Measurements from ENCODE around the gene STIM2. TPM values are rescaled to one million over a fixed set of nuclear protein-coding genes. Genes with fewer than 3 reads are reported as not detected.
A peak's percentile ranks its signal among the peaks of the same experiment; 100 is the strongest.

Gene STIM2
- total and polyA plus RNA-seq, 10 of the 15 experiments (the other 5 are each of a cell fraction or from before 2014, with no cell fraction given), result 4.7 to 41.5 (median 16.9) TPM

DNA sequence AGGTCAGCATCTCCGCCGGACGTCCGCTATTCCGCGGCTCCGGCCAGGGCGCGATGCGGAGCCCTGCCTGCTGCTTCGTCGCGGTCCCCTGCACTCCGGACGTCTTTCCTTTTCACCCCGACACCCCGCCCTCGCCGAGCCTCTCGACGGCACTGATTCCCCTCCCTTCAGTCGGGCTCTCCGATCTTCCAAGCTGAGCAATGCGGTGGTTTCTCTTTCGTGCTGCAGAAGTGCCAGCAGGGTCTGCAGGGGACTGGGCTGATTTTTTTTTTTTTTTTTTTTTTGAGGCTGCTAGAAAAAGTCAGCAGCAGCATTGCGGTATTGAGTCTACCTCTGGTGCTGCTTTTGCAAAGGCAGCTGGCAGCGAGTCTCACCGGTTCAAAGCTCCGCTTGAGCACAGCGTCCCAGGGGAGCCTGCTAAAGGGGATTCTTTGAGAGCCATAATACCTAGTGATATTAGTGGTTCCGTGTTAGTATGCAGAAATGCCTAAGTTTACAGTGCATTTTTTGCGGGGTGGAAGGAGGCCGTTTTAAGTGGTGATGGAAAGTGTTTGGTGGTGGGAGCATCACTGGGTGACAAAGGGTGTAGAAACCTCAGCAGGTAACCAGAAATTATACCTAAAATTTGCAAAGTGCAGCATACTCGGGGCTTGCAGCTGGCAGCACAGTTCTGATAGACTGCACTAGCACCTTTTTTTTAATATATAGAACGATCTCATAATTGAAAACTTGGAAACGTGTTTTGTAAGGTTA, 969 bp downstream of the STIM2 start (continued):
- TF ChIP-seq, protein P1, sequence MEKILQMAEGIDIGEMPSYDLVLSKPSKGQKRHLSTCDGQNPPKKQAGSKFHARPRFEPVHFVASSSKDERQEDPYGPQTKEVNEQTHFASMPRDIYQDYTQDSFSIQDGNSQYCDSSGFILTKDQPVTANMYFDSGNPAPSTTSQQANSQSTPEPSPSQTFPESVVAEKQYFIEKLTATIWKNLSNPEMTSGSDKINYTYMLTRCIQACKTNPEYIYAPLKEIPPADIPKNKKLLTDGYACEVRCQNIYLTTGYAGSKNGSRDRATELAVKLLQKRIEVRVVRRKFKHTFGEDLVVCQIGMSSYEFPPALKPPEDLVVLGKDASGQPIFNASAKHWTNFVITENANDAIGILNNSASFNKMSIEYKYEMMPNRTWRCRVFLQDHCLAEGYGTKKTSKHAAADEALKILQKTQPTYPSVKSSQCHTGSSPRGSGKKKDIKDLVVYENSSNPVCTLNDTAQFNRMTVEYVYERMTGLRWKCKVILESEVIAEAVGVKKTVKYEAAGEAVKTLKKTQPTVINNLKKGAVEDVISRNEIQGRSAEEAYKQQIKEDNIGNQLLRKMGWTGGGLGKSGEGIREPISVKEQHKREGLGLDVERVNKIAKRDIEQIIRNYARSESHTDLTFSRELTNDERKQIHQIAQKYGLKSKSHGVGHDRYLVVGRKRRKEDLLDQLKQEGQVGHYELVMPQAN (conservative IDR thresholded peaks at IDR 0.05), result no peak
- no peak for TF ChIP-seq TCF3 (IDR thresholded peaks at IDR 0.05; ENCODE audit: borderline replicate concordance, insufficient read depth, low read depth, low read length)
- TF ChIP-seq STAT3 (IDR thresholded peaks at IDR 0.05; ENCODE audit: low read depth, low read length), result no peak
- TF ChIP-seq NR2C1 (IDR thresholded peaks at IDR 0.05), result no peak
- TF ChIP-seq, protein P2, sequence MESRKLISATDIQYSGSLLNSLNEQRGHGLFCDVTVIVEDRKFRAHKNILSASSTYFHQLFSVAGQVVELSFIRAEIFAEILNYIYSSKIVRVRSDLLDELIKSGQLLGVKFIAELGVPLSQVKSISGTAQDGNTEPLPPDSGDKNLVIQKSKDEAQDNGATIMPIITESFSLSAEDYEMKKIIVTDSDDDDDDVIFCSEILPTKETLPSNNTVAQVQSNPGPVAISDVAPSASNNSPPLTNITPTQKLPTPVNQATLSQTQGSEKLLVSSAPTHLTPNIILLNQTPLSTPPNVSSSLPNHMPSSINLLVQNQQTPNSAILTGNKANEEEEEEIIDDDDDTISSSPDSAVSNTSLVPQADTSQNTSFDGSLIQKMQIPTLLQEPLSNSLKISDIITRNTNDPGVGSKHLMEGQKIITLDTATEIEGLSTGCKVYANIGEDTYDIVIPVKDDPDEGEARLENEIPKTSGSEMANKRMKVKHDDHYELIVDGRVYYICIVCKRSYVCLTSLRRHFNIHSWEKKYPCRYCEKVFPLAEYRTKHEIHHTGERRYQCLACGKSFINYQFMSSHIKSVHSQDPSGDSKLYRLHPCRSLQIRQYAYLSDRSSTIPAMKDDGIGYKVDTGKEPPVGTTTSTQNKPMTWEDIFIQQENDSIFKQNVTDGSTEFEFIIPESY (IDR thresholded peaks at IDR 0.05), result no peak
- TF ChIP-seq, protein P3, sequence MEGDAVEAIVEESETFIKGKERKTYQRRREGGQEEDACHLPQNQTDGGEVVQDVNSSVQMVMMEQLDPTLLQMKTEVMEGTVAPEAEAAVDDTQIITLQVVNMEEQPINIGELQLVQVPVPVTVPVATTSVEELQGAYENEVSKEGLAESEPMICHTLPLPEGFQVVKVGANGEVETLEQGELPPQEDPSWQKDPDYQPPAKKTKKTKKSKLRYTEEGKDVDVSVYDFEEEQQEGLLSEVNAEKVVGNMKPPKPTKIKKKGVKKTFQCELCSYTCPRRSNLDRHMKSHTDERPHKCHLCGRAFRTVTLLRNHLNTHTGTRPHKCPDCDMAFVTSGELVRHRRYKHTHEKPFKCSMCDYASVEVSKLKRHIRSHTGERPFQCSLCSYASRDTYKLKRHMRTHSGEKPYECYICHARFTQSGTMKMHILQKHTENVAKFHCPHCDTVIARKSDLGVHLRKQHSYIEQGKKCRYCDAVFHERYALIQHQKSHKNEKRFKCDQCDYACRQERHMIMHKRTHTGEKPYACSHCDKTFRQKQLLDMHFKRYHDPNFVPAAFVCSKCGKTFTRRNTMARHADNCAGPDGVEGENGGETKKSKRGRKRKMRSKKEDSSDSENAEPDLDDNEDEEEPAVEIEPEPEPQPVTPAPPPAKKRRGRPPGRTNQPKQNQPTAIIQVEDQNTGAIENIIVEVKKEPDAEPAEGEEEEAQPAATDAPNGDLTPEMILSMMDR (IDR thresholded peaks at IDR 0.05 in 2 of 3, conservative IDR thresholded peaks at IDR 0.05 in 1 of 3; ENCODE audit: control insufficient read depth in 2 of 3, extremely low read depth in 1 of 3, insufficient read depth in 1 of 3, low read depth in 3 of 3, low read length in 3 of 3), result no peak
- TF ChIP-seq HDAC2 (IDR thresholded peaks at IDR 0.05), result no peak
- TF ChIP-seq, protein P4, sequence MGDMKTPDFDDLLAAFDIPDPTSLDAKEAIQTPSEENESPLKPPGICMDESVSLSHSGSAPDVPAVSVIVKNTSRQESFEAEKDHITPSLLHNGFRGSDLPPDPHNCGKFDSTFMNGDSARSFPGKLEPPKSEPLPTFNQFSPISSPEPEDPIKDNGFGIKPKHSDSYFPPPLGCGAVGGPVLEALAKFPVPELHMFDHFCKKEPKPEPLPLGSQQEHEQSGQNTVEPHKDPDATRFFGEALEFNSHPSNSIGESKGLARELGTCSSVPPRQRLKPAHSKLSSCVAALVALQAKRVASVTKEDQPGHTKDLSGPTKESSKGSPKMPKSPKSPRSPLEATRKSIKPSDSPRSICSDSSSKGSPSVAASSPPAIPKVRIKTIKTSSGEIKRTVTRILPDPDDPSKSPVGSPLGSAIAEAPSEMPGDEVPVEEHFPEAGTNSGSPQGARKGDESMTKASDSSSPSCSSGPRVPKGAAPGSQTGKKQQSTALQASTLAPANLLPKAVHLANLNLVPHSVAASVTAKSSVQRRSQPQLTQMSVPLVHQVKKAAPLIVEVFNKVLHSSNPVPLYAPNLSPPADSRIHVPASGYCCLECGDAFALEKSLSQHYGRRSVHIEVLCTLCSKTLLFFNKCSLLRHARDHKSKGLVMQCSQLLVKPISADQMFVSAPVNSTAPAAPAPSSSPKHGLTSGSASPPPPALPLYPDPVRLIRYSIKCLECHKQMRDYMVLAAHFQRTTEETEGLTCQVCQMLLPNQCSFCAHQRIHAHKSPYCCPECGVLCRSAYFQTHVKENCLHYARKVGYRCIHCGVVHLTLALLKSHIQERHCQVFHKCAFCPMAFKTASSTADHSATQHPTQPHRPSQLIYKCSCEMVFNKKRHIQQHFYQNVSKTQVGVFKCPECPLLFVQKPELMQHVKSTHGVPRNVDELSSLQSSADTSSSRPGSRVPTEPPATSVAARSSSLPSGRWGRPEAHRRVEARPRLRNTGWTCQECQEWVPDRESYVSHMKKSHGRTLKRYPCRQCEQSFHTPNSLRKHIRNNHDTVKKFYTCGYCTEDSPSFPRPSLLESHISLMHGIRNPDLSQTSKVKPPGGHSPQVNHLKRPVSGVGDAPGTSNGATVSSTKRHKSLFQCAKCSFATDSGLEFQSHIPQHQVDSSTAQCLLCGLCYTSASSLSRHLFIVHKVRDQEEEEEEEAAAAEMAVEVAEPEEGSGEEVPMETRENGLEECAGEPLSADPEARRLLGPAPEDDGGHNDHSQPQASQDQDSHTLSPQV (IDR thresholded peaks at IDR 0.05), result no peak
- no peak for TF ChIP-seq NFYA (IDR thresholded peaks at IDR 0.05; ENCODE audit: borderline replicate concordance, low read depth, low read length)
- TF ChIP-seq PAX8 (IDR thresholded peaks at IDR 0.05), result no peak
- no peak for TF ChIP-seq STAT1 (conservative IDR thresholded peaks at IDR 0.05)
- TF ChIP-seq ZNF274 (IDR thresholded peaks at IDR 0.05; ENCODE audit: insufficient read depth, insufficient read length), result no peak
- TF ChIP-seq POU2F2 (IDR thresholded peaks at IDR 0.05; ENCODE audit: borderline replicate concordance, low read depth, low read length), result peak; percentile 27; the same call in 1 of the 3 replicates
- TF ChIP-seq, protein P5, sequence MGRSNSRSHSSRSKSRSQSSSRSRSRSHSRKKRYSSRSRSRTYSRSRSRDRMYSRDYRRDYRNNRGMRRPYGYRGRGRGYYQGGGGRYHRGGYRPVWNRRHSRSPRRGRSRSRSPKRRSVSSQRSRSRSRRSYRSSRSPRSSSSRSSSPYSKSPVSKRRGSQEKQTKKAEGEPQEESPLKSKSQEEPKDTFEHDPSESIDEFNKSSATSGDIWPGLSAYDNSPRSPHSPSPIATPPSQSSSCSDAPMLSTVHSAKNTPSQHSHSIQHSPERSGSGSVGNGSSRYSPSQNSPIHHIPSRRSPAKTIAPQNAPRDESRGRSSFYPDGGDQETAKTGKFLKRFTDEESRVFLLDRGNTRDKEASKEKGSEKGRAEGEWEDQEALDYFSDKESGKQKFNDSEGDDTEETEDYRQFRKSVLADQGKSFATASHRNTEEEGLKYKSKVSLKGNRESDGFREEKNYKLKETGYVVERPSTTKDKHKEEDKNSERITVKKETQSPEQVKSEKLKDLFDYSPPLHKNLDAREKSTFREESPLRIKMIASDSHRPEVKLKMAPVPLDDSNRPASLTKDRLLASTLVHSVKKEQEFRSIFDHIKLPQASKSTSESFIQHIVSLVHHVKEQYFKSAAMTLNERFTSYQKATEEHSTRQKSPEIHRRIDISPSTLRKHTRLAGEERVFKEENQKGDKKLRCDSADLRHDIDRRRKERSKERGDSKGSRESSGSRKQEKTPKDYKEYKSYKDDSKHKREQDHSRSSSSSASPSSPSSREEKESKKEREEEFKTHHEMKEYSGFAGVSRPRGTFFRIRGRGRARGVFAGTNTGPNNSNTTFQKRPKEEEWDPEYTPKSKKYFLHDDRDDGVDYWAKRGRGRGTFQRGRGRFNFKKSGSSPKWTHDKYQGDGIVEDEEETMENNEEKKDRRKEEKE (IDR thresholded peaks at IDR 0.05), result no peak
- TF ChIP-seq NFIC (IDR thresholded peaks at IDR 0.05; ENCODE audit: low read depth, low read length), result peak; percentile 54; the same call in 1 of the 2 replicates
- no peak for TF ChIP-seq ZNF207 (IDR thresholded peaks at IDR 0.05; ENCODE audit: borderline replicate concordance)

All from GM12878 (cell line).